ENCODE results near the gene BUB1B.

DNA sequence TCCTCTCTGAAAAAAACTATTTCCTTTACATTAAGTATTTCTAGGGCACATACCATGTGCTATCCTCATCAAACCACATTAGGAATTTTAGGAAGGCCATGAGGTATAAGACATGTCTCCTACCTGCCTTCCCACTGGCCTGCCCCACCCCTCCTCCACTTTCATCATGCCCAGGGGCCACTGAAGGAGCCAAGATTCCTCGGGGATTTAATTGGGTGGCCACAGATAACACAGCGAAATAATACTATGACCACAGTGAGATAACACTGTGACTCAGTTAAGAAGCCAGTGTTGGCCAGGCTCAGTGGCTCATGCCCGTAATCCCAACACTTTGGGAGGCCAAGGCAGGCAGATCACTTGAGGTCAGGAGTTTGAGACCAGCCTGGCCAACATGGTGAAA lies 42.4 kb upstream of the BUB1B start:
- TF ChIP-seq CEBPB (IDR thresholded peaks at IDR 0.05) (no peak), TAF1 (IDR thresholded peaks at IDR 0.05; ENCODE audit: low read depth) (no peak), EGR1 (IDR thresholded peaks at IDR 0.05) (no peak), EP300 (IDR thresholded peaks at IDR 0.05; ENCODE audit: borderline replicate concordance) (no peak), YY1 (IDR thresholded peaks at IDR 0.05; ENCODE audit: low read depth) (no peak), NFIC (IDR thresholded peaks at IDR 0.05) (no peak), USF1 (IDR thresholded peaks at IDR 0.05) (no peak), CREB1 (IDR thresholded peaks at IDR 0.05; ENCODE audit: low read depth) (no peak), RAD21 (IDR thresholded peaks at IDR 0.05; ENCODE audit: low read depth) (no peak)
- TF ChIP-seq, protein P1, sequence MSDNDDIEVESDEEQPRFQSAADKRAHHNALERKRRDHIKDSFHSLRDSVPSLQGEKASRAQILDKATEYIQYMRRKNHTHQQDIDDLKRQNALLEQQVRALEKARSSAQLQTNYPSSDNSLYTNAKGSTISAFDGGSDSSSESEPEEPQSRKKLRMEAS (IDR thresholded peaks at IDR 0.05) = no peak
- TF ChIP-seq, protein P2, sequence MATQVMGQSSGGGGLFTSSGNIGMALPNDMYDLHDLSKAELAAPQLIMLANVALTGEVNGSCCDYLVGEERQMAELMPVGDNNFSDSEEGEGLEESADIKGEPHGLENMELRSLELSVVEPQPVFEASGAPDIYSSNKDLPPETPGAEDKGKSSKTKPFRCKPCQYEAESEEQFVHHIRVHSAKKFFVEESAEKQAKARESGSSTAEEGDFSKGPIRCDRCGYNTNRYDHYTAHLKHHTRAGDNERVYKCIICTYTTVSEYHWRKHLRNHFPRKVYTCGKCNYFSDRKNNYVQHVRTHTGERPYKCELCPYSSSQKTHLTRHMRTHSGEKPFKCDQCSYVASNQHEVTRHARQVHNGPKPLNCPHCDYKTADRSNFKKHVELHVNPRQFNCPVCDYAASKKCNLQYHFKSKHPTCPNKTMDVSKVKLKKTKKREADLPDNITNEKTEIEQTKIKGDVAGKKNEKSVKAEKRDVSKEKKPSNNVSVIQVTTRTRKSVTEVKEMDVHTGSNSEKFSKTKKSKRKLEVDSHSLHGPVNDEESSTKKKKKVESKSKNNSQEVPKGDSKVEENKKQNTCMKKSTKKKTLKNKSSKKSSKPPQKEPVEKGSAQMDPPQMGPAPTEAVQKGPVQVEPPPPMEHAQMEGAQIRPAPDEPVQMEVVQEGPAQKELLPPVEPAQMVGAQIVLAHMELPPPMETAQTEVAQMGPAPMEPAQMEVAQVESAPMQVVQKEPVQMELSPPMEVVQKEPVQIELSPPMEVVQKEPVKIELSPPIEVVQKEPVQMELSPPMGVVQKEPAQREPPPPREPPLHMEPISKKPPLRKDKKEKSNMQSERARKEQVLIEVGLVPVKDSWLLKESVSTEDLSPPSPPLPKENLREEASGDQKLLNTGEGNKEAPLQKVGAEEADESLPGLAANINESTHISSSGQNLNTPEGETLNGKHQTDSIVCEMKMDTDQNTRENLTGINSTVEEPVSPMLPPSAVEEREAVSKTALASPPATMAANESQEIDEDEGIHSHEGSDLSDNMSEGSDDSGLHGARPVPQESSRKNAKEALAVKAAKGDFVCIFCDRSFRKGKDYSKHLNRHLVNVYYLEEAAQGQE (IDR thresholded peaks at IDR 0.05; ENCODE audit: low read depth) = no peak
